CD4-positive, alpha-beta T cell treated with Interleukin-15 for 1 hour (primary cell): ENCODE results near the gene GNAO1.

Source experiments
- DNase-seq: peaks from one replicate; pipeline ENCODE4 v3.0.0-alpha.2; 2020

Gene GNAO1

DNA sequence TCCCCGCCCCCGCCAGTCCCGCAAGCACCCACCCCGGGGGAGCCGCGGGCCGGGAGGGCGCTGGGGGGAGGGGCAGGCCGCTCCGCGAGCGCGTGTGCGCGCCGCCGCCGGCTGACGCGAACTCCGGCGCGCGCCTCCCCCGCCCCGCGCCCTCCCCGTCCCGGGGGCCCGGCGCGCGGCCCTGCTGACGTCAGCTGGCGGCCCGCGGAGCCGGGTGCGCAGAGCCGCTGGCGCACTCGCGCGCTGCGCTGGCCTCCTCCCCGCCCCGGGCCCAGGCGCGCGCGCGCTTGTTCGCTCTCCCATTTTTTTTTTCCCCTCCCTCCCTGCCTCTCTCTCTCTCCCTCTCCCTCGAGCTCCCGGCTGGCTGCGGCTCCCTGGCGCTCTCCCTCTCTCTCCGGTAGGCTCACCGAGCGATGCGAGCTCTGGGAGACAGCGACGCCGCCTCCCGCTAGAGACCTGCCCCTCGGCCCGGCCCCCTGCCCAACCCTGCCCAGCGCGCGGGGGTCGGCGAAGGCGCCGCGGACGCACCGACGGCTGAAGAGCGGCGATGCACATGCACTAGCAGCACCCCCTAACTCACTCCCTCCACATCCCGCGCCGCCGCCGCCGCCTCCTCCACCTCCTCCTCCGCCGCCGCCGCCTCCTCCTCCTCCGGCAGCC is at the start of gene GNAO1:
Gene GNAO1 (plus strand): TSS at position 334 of the 660 bp plus-strand sequence. CDS start 747 bp downstream, outside the sequence.
- DNase-seq = peak; percentile 69

DNA sequence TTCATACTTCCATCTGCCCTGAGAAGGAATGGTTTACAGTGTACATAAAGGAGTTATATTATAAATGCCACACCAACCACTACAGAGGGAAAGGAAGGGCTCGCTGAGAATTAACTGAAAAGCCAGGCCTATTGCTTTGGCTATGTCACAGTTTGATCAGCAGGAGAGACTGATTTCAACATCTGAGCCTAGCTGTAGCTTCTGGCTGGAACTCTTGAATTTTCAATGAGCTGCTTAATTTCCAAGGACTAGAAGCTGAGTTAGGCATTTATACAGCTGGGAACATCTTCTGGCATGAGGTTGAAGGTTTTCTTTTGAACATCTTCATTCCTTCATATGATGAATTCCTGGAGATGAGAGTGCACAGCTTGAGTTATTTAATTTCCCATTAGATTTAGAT is 47.6 kb upstream of the GNAO1 start:
- no peak for DNase-seq

DNA sequence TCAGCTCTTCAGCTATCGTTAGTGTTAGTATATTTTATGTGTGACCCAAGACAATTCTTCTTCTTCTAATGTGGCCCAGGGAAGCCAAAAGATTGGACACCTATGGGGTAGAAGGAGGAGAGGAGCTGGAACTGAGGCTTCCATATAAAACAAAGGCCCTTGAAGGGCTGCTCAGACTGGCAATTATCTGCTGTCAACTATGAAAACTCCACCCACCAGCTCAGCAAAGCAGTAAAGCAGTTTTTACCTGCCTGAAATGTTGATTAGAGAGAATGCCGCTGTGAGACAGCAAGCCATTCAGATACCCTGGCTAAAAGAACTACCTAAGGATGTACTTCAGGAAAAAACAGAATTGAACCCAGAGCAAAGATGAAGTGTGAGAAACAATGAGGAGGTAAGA is 45.9 kb upstream of the GNAO1 start:
- DNase-seq = no peak

DNA sequence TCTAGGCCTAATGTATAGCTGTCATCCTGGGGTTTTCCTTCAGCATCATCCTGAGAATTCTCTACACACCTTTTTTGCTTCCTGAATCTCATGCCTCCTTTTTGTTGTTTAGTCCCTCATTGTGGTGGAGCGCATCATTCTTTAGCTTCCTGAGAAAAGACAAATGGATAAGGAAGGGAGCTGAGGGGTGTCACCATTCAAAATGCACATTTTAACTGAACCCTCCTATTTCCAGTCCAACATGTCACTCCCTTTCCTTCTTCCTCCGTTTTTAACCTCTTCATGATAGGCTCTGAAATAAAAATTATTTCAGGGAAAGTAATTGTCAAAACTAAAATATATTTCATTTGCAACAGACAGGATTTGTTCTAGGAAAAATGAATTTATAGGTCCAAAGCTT is 39.7 kb upstream of the GNAO1 start:
- no peak for DNase-seq

DNA sequence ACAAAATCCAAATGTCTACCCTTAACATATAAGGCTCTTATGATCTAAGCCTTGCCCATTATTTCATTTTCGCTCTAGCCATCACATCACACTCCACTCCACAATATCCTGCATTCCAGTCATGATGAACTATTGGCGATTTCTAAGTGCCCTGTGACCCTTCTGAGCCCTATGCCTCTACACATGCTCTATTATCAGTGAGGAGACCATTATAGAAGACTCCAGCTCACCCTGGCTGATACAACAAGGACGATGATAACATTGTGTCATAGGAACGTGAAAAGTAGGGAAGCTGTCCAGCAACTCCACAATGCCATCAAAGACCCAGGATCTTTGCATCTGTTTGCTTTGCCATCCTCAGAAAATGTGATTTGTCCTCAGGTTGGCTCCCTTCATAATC is 29.6 kb upstream of the GNAO1 start:
- no peak for DNase-seq

DNA sequence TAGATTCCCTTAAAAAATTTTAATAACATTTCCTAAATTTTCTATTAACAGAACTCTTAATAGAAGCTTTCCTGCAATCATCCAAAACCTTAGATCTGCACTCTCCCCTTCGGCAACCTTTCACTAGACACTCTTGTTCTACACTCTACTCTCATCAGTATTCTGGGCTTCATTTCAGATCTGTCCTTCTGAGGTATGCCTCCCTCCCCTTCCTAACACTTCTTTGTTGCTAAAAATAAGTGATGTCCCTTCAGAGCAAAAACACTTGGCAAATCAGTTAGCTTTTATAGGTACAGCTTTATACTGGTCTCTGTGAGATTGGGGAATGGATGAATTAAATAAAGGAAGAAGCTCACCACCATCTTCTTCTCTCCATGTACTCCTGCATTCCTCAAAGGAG is 28.2 kb upstream of the GNAO1 start:
- no peak for DNase-seq

DNA sequence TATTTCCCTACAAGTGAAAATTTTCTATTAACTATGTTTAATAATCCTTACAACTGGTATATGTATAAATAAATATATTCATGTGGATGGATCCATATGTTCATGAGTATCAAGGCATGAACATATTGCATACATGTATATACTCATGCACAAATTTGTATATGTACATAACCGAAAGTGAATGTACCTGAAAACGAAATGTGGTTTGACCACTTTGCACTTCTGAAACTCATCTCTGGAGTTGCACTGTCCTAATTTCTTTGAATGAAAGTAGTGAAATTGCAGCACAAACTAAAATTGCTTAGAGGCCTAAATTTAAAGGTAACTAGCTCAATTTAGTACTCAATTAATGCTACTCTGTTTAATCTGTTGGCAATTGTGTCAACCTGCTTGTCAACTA is 27.4 kb upstream of the GNAO1 start:
- DNase-seq = no peak

DNA sequence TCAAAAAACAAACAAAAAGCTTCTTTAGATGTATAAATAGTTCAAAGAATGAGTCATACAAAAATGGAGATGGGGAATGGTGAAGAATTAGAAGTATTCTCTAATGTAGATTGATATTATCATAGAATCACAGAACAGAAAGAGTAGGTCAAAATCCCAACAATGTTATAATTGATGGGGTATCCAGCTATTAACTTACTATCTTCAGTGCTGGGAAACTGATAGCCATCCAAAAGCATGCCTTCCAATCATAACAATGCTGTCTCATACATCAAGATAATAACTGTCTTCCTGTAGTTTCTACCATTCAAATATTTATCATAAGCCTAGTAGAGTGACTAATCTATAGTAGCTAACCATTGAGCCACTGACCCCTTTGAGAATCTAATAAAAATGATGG is 26.7 kb upstream of the GNAO1 start:
- no peak for DNase-seq

DNA sequence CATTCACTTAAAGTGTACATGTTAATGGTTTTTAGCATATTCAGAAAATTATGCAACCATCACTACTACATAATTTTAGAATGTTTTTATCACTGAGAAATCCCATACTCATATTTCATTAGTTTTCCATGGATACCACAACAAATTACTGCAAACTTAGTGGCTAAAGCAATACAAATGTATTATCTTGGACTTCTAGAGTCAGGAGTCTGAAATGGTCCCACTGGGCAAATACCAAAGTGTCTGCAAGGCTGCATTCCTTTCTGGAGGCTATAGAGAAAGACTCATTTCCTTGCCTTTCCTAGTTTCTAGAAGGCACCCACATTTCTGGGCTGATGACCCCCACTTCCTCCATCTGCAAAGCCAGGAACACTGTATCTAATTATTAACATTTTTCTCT is 16.9 kb upstream of the GNAO1 start:
- DNase-seq = no peak

DNA sequence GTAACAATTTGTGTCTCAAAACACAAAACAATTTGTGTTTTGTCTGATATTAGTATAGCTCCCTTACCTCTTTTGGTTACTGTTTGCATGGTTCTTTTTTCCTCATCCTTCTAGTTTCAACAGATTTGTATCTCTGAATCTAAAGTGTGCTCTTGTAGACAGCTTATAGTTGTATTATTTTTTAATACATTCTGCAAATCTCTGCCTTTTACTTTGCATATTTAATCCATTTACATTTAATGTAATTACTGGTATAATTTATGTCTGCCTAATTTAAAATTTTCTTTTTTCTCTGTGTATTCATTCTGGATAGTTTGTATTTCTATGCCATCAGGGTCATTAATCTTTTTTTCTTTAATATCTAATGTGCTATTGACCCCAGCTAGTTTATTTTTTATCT is 9.9 kb upstream of the GNAO1 start:
- DNase-seq = no peak

DNA sequence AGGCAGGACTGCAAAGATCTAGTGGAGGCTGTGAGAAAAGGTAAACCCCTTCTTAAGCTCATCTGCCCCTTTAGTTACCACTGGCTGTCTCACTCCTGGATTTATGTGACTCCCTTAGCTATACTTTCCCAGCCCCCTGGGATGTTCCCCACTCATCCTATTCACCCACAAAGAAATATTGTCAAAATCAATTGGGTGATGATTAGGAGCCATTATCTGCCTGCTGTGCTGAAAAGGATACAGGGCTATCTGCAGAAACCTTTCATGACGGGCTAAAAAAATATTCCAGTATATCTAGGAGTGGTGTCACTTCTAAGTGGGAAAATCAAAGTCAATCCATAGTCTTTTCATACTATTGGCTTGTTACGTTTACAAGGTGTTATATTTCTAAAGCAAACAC is 8.0 kb upstream of the GNAO1 start:
- no peak for DNase-seq

DNA sequence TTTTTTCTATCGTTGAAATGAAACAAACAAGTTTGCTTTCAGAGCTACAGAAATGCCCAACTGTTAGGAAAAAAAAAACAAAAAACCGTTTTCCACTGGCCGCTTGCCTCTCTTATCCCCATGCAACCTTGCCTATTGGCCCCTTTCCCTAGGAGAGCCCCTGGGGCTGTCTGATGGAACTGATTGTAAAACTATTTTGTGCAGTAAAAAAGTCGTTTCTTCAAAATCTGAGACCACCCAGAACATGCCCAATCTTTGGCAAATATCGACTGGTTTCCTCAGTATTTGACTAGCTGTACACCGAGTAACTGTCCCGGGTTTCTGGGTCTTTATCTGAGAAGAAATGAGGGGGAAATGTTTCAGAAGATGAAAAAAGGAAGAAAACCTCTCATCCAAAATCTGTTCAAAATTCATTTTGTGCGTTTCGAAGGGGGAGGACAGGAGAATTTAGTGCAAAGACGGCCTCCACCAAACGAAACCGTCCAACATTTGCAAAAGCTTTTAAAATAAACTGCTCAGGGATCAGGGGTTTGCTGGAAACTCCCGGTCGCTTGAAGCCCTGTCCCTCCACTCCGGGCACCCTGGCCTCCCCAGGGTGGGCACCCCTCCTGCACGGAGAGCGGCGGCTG is 1.1 kb upstream of the GNAO1 start:
- DNase-seq = no peak

DNA sequence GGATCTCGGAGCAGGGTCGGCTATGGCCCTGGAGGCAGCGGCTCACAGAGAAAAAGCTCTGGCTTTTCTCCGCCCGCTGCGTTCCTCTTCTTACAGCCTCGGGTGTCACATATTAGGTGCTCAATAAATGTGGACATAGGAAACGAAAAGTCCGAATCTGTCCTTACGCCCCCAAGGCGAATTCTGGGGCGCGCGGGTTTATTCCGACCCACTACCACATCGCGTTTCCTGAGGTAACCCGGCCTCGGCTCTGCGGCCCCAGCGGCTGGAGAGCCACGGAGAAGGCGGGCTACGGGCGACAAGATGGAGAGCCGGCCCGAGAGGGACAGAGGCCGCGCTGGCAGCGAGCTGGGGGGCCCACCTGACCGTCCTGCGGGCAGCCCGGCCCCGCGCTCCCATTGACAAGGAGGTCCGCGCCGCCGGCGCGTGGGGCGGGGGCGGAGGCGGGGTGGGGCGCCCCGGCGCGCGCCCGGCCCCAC is 573 bp upstream of the GNAO1 start:
- DNase-seq = no peak

DNA sequence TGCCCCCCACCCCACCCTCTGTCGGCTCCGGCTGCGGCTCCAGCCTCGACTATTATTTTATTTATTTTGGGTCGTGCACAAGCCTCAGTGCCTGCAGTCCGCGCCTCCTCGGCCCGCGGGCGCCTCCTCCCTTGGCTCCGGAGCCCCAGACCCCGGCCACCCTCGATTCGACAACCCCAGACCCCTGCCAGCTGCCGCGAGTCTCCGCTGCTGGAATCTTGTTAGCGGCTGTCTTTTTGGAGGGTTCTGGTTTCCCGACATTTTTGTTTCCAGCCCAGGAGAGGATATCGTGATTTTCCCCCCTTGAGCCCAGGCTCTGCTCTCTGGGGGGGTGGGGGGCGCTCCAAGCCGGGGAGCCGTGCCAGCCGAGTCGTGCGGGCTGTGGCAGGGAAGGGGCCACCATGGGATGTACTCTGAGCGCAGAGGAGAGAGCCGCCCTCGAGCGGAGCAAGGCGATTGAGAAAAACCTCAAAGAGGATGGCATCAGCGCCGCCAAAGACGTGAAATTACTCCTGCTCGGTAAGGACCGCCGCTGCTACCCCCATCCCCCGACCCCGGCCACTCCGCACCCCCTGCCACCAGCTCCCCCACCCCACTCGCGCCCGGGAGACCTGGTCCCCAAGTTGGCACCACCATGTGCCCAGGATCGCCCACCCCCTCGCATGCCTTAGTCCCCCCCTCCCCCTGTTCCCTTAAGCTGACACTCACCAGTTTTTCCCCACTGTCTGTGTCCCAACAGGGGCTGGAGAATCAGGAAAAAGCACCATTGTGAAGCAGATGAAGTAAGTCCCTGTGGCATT is 746 bp downstream of the GNAO1 start:
- no peak for DNase-seq

DNA sequence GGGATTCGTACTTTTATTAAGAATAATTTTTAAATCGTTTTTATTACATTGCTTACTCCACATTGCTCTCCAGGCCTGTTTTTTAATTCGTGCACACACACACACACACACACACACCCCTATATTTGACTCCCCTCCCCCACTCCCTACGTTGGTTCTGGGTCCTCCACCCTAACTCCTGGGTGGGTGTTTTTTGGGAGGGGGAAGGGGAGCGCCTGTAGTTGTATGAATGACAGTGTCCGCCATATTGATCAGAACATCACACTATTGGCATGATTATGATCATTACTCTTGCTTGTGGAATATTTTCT is 1.3 kb downstream of the GNAO1 start:
- no peak for DNase-seq

DNA sequence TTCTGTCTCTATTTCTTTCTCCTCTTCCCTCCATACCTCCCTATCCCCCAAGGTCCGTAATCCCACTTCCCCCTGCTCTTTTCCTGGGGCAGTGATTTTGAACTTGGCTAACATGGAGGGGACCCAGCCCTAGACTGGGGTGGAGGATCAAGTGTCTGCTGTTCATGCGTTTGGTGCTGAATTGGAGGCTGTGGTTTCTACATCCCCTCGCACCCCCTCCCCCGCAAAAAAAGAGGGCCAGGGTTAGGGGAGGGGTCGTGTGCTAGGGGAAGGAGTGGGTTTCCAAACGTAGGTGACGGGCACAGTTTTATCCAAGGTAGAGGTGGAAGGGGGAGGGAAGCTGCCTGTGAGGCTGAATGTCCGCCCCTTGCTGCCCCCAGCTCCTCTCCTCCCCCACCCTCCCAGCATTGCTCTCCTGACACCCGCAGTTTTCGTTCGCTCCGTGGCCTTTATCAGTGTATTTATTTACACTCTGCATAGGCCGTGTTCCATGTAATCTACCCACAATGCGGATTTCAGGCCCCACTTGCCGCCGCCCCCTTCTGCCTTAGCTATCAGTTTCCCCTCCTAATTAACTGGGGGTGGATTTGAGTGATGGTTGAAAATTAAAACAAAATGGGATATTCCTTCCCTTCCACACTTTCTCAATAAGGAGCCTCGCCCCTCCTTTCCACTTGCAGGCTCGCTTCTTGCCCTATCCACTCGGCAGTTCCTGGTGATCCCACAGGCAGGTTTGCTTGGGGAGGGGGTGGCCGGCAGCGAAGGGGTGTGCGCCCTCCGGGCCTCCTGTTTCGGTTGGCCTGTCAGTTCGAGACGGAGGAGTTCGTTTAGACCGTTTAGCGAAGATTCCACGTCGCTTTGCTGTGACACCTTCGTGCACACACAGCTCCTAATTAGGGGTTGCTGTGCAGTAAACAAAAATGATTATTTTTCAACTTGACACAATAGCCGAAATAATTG is 2.0 kb downstream of the GNAO1 start:
- DNase-seq = no peak

DNA sequence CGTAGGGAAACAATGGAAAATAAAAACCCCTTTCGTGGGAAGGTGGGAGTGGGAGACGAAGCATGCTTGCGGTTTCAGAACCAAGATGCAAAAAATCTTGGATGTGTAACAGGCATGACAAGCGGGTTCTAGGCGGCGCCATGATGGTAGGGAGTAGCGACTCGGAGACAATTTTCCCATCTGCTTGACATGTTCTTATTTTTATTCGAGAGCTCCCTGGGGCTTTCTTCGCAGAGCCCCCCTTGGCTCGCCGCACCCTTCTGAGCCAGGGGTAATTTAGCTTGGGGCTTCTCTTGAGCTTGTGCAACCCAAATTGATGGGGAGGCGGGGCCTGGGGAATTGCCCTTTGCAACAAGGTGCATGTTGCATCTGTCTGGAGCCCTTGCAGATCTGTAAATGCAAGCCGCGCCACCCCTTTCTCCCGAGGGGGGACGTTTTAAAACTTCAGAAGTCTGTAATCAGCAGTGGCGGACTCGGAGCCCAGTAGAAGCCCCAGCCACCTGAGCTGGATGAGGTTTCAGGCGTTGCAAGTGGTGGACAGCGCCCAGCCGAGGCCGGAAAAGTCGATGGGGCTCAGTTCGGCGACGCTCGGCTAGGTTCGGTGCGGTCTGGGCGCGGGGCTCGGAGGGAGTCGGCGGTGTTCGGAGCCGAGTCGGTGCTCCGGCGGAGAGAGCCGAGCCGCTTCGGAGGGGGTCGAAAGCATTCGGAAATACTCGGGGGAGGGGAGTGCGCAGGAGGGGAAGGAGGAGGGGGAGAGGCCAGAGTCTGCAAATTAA is 2.9 kb downstream of the GNAO1 start:
- DNase-seq = peak; percentile 70

DNA sequence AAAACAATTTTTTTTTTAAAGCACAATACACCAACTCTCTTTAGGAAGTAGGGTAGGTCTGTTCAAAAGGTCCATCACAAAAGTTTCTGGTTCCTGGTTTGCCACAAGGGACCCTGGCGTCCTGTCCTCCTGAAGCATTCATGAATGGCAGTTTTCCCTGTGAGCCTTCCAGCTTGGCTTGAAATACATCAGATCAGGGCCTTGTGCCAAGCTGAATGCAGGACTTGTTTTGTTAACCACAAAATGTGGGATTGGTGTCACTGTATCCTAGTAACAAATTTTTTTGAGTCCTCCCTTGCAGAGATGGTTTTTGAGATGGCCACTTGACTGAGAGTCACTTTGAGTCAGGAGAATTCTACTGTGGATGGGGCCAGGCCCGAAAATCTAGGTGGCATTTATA is 3.9 kb downstream of the GNAO1 start:
- DNase-seq = no peak

DNA sequence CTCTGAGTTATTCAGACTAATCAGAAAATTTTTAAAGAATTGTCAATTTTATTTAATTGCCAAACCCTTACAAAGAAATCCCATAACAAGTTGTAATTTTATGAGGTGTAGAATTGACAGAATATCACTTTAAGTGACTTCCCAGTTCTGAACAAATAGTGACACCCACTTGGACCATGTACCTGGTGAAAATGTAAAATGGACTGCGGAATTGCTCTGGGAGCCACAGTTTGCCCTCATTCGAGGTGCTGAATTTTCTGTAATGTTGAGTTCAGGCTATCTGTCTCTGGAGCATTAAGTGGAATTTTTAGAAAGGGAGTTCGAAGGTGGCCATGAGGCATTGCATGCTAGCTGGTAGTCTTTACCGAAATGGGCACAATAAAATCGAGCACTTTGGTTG is 5.1 kb downstream of the GNAO1 start:
- no peak for DNase-seq

DNA sequence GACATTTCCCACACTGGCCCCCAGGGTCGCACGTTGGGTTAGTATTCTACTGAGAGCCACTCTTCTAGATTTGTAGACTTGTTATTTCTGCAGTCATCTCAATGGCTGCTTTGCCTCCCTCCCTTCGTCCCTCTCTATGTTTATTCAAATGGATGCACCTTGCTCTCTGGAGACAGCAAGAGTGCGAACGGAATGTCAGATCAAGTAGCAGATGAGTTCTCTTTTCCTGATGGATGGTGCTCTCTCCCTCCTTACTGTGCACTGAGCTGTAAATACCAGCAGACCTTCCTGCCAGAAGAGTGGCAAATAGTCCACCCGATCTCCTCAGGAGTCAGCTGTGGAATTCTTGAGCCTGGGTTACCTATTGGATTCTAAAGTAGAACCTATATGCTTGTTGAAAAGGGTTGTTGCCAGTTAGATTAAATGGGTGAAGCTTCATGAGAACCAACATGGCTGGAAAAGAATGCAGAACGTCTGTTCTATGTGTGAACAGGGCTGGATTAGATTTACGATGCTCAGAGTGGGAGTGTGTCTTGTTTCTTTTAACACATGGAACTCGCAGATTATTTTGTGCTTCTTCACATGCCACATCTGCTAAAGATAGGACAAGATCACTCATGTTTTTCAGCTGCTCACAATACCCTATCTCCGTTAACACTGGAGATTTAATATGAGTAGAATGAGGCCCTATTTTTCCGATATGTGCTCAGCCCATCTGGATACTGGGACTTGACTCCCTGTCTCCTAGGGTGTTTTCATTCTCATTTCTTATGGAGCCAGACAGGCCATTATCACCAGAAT is 6.1 kb downstream of the GNAO1 start:
- DNase-seq = no peak

DNA sequence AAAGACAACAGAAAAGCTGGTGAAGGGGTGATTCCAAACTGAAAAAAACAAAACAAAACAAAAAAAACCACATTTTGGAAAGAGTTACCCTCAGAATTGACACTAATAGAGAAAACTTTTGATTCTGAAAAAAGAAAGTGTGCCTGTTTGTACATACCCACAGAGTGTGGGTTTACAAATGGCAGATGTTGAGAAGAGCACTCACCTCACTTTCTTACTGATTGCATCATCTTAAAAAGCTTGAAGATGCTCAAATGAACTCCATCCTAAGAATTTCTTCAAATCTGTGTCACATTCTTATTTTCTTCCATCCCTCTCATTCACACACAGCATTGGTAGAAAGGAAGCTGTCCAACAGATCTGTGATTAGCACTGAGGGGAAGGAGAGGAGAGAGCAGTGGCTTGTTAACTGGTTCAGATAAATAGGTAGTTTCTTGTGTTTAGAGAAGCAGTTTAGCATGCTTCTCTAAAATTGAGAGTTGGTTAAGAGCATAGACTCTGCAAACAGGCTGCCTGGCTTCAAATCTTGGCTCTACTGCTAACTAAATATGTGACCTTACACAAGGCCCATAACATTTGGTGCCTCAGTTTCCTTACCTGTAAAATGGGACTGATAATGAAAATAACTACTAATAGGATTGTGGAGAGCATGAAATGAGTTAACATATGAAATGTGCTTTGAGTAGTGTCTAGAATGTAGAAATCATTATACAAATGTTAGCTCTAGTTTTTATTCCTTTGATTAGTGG is 6.9 kb downstream of the GNAO1 start:
- no peak for DNase-seq
